ENCODE measurements around the gene RREB1. TPM values are rescaled to one million over a fixed set of nuclear protein-coding genes. Genes with fewer than 3 reads are reported as not detected.
A peak's percentile ranks its signal among the peaks of the same experiment; 100 is the strongest.

Gene RREB1
- polyA plus RNA-seq, 2 donors = 13.0 to 19.7 TPM

DNA sequence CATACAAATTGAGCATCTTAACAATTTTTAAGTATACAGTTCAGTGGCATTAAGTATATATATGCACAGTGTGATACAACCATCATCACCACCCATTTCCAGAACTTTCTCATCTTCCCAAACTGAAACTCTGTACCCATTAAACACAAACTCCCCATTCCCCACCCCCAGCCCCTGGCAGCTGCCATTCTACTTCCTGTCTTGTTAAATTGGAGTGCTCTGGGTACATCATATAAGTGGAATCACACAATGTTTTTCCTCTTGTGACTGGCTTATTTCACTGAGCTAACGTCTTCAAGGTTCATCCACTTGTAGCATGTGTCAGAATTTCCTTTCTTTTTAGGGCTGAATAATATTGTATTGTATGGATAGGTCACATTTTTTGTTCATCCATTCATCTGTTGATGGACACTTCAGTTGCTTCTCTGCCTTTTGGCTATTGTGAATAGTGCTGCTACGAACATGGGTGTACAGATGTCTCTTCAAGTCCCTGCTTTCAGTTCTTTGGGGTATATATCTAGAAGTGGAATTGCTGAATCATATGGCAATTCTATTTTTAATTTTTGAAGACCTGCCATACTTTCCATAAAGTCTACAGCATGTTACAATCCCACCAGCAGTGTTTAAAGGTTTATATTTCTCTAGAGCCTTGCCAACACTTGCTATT, 19.6 kb upstream of the RREB1 start:
- Histone ChIP-seq H3K36me3 (ENCODE audit: control insufficient read depth in 2 of 2, insufficient read depth in 2 of 2, low read length in 1 of 2) (no peaks in the 10 kb centered on the region), H3K27me3 (ENCODE audit: control insufficient read depth in 1 of 2, insufficient read depth in 2 of 2, low read length in 2 of 2) (no peaks in the 10 kb centered on the region), H3K4me3 (ENCODE audit: low read depth in 1 of 2, low read length in 2 of 2) (no peak overlapping the region), H3K4me1 (ENCODE audit: control insufficient read depth in 2 of 2, insufficient read depth in 2 of 2, low read length in 1 of 2) (no peaks in the 10 kb centered on the region), H3K27ac (ENCODE audit: low read depth in 2 of 2, low read length in 1 of 2) (no peak overlapping the region), H3K9me3 (ENCODE audit: control insufficient read depth in 2 of 2, insufficient read depth in 1 of 2, low read depth in 1 of 2, low read length in 1 of 2) (no peaks in the 10 kb centered on the region)
- WGBS, 2 donors = 75% methylated on average over 2 of the region's 2 CpGs

GRCh38 chr6:7098993-7099392, 8.8 kb upstream of the RREB1 start:
- no peaks in the 10 kb centered on the region for H3K27me3 ChIP-seq (ENCODE audit: control insufficient read depth in 1 of 2, insufficient read depth in 2 of 2, low read length in 2 of 2)
- no peak overlapping the region for H3K4me3 ChIP-seq (ENCODE audit: low read depth in 1 of 2, low read length in 2 of 2)
- H3K4me1 ChIP-seq (ENCODE audit: control insufficient read depth in 2 of 2, insufficient read depth in 2 of 2, low read length in 1 of 2) = no peaks in the 10 kb centered on the region
- WGBS, 2 donors = 78 to 93% methylated on average over 2 of the region's 2 CpGs
- no peaks in the 10 kb centered on the region for H3K36me3 ChIP-seq (ENCODE audit: control insufficient read depth in 2 of 2, insufficient read depth in 2 of 2, low read length in 1 of 2)
- no peaks in the 10 kb centered on the region for H3K9me3 ChIP-seq (ENCODE audit: control insufficient read depth in 2 of 2, insufficient read depth in 1 of 2, low read depth in 1 of 2, low read length in 1 of 2)
- no peak overlapping the region for H3K27ac ChIP-seq (ENCODE audit: low read depth in 2 of 2, low read length in 1 of 2)

GRCh38 chr6:7100072-7100752, 7.5 kb upstream of the RREB1 start:
- no peaks in the 10 kb centered on the region for H3K27me3 ChIP-seq (ENCODE audit: control insufficient read depth in 1 of 2, insufficient read depth in 2 of 2, low read length in 2 of 2)
- no peaks in the 10 kb centered on the region for H3K9me3 ChIP-seq (ENCODE audit: control insufficient read depth in 2 of 2, insufficient read depth in 1 of 2, low read depth in 1 of 2, low read length in 1 of 2)
- H3K27ac ChIP-seq (ENCODE audit: low read depth in 2 of 2, low read length in 1 of 2) = no peak overlapping the region
- H3K4me1 ChIP-seq (ENCODE audit: control insufficient read depth in 2 of 2, insufficient read depth in 2 of 2, low read length in 1 of 2) = no peaks in the 10 kb centered on the region
- no peaks in the 10 kb centered on the region for H3K36me3 ChIP-seq (ENCODE audit: control insufficient read depth in 2 of 2, insufficient read depth in 2 of 2, low read length in 1 of 2)
- WGBS, 2 donors = 75 to 81% methylated on average over 3 of the region's 3 CpGs
- no peak overlapping the region for H3K4me3 ChIP-seq (ENCODE audit: low read depth in 1 of 2, low read length in 2 of 2)

- H3K36me3 ChIP-seq (ENCODE audit: control insufficient read depth in 2 of 2, insufficient read depth in 2 of 2, low read length in 1 of 2) = no peaks in the 10 kb centered on the region
- no peak overlapping the region for H3K4me3 ChIP-seq (ENCODE audit: low read depth in 1 of 2, low read length in 2 of 2)
- no peaks in the 10 kb centered on the region for H3K4me1 ChIP-seq (ENCODE audit: control insufficient read depth in 2 of 2, insufficient read depth in 2 of 2, low read length in 1 of 2)
- no peaks in the 10 kb centered on the region for H3K9me3 ChIP-seq (ENCODE audit: control insufficient read depth in 2 of 2, insufficient read depth in 1 of 2, low read depth in 1 of 2, low read length in 1 of 2)
- no peak overlapping the region for H3K27ac ChIP-seq (ENCODE audit: low read depth in 2 of 2, low read length in 1 of 2)
- no peaks in the 10 kb centered on the region for H3K27me3 ChIP-seq (ENCODE audit: control insufficient read depth in 1 of 2, insufficient read depth in 2 of 2, low read length in 2 of 2)
- 84 to 85% methylated on average over 10 of the region's 10 CpGs for WGBS, 2 donors
These were observed 7.0 kb upstream of the RREB1 start for GRCh38 chr6:7100753-7101081.

DNA sequence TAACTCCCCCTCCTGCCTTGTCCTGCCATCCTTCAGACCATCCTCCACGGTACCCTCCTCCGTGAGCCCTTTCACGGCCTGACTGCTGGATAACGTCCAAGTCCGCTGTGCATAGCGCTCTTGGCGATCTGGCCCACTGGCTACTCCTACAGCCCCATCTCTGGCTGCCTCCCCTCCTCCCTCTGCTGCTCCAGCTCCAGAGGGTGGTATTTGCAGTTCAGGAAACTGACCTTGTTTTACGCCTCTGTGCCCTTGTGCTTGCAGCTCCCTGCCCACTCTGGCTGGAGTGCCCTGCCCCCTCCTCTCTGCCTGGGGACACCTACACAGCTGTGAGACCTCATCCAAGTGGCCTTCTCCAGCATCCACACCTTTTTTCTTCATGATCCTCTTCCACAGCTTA, 6.5 kb upstream of the RREB1 start:
- Histone ChIP-seq H3K4me1 (ENCODE audit: control insufficient read depth in 2 of 2, insufficient read depth in 2 of 2, low read length in 1 of 2) (no peaks in the 10 kb centered on the region), H3K27ac (ENCODE audit: low read depth in 2 of 2, low read length in 1 of 2) (no peak overlapping the region), H3K27me3 (ENCODE audit: control insufficient read depth in 1 of 2, insufficient read depth in 2 of 2, low read length in 2 of 2) (no peaks in the 10 kb centered on the region), H3K36me3 (ENCODE audit: control insufficient read depth in 2 of 2, insufficient read depth in 2 of 2, low read length in 1 of 2) (no peaks in the 10 kb centered on the region), H3K4me3 (ENCODE audit: low read depth in 1 of 2, low read length in 2 of 2) (no peak overlapping the region), H3K9me3 (ENCODE audit: control insufficient read depth in 2 of 2, insufficient read depth in 1 of 2, low read depth in 1 of 2, low read length in 1 of 2) (no peaks in the 10 kb centered on the region)
- WGBS, 2 donors = 90% methylated on average over 8 of the region's 8 CpGs

GRCh38 chr6:7104752-7105151, 3.0 kb upstream of the RREB1 start:
- no peaks in the 10 kb centered on the region for H3K27me3 ChIP-seq (ENCODE audit: control insufficient read depth in 1 of 2, insufficient read depth in 2 of 2, low read length in 2 of 2)
- no peaks in the 10 kb centered on the region for H3K9me3 ChIP-seq (ENCODE audit: control insufficient read depth in 2 of 2, insufficient read depth in 1 of 2, low read depth in 1 of 2, low read length in 1 of 2)
- 95% methylated on average over 3 of the region's 3 CpGs for WGBS, 2 donors
- no peaks in the 10 kb centered on the region for H3K36me3 ChIP-seq (ENCODE audit: control insufficient read depth in 2 of 2, insufficient read depth in 2 of 2, low read length in 1 of 2)
- no peak overlapping the region for H3K27ac ChIP-seq (ENCODE audit: low read depth in 2 of 2, low read length in 1 of 2)
- H3K4me1 ChIP-seq (ENCODE audit: control insufficient read depth in 2 of 2, insufficient read depth in 2 of 2, low read length in 1 of 2) = peaks cover 0 to 2% of the 10 kb centered on the region in 2 donors
- H3K4me3 ChIP-seq (ENCODE audit: low read depth in 1 of 2, low read length in 2 of 2) = no peak overlapping the region

DNA sequence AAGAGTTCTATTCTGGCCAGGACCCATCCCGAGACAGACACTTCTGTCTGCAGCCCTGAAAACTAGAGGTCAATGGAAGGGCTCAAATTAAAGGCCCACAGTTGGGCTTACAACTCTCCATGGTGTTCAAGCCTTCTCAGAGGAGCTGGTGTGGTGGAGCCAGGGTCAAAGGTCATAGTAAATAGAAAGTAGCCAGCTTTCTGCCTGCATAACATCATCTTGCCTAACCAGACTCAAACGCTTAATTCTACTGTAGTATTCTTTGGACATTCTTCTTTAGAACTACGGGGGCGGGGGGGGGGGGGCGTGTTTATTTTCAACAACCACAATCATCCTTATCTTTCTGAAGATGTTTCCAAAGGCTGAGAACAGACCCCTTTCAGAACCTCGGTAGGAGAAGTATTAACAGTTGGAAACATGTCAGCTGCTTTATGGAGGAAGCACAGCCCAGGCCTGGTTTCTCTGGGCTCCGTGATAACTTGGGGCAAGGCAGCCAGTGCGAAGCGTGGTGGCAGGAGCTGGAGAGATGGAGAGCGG, 1.5 kb upstream of the RREB1 start:
- WGBS, 2 donors = 41 to 60% methylated on average over 10 of the region's 10 CpGs
- Histone ChIP-seq H3K36me3 (ENCODE audit: control insufficient read depth in 2 of 2, insufficient read depth in 2 of 2, low read length in 1 of 2) (no peaks in the 10 kb centered on the region), H3K9me3 (ENCODE audit: control insufficient read depth in 2 of 2, insufficient read depth in 1 of 2, low read depth in 1 of 2, low read length in 1 of 2) (no peaks in the 10 kb centered on the region), H3K4me1 (ENCODE audit: control insufficient read depth in 2 of 2, insufficient read depth in 2 of 2, low read length in 1 of 2) (peaks cover 0 to 2% of the 10 kb centered on the region in 2 donors), H3K27ac (ENCODE audit: low read depth in 2 of 2, low read length in 1 of 2) (peak overlapping the region; percentile 96 to 98), H3K4me3 (ENCODE audit: low read depth in 1 of 2, low read length in 2 of 2) (peak overlapping the region in 1 of 2 donors; percentile 72), H3K27me3 (ENCODE audit: control insufficient read depth in 1 of 2, insufficient read depth in 2 of 2, low read length in 2 of 2) (no peaks in the 10 kb centered on the region)

- Histone ChIP-seq H3K4me1 (ENCODE audit: control insufficient read depth in 2 of 2, insufficient read depth in 2 of 2, low read length in 1 of 2) (peaks cover 0 to 2% of the 10 kb centered on the region in 2 donors), H3K36me3 (ENCODE audit: control insufficient read depth in 2 of 2, insufficient read depth in 2 of 2, low read length in 1 of 2) (no peaks in the 10 kb centered on the region), H3K27ac (ENCODE audit: low read depth in 2 of 2, low read length in 1 of 2) (peak overlapping the region; percentile 96 to 98), H3K4me3 (ENCODE audit: low read depth in 1 of 2, low read length in 2 of 2) (peak overlapping the region; percentile 72 to 95), H3K27me3 (ENCODE audit: control insufficient read depth in 1 of 2, insufficient read depth in 2 of 2, low read length in 2 of 2) (no peaks in the 10 kb centered on the region), H3K9me3 (ENCODE audit: control insufficient read depth in 2 of 2, insufficient read depth in 1 of 2, low read depth in 1 of 2, low read length in 1 of 2) (no peaks in the 10 kb centered on the region)
- 2 to 5% methylated on average over 54 to 66 of the region's 66 CpGs for WGBS, 2 donors
These were observed 796 bp upstream of the RREB1 start for GRCh38 chr6:7106752-7107577.

GRCh38 chr6:7108196-7108963, 619 bp downstream of the RREB1 start:
- Histone ChIP-seq H3K4me3 (ENCODE audit: low read depth in 1 of 2, low read length in 2 of 2) (peak overlapping the region; percentile 72 to 95), H3K36me3 (ENCODE audit: control insufficient read depth in 2 of 2, insufficient read depth in 2 of 2, low read length in 1 of 2) (no peaks in the 10 kb centered on the region), H3K9me3 (ENCODE audit: control insufficient read depth in 2 of 2, insufficient read depth in 1 of 2, low read depth in 1 of 2, low read length in 1 of 2) (no peaks in the 10 kb centered on the region), H3K4me1 (ENCODE audit: control insufficient read depth in 2 of 2, insufficient read depth in 2 of 2, low read length in 1 of 2) (peaks cover 0 to 2% of the 10 kb centered on the region in 2 donors), H3K27me3 (ENCODE audit: control insufficient read depth in 1 of 2, insufficient read depth in 2 of 2, low read length in 2 of 2) (no peaks in the 10 kb centered on the region), H3K27ac (ENCODE audit: low read depth in 2 of 2, low read length in 1 of 2) (peak overlapping the region; percentile 96 to 98)
- WGBS, 2 donors = 1% methylated on average over 78 to 94 of the region's 94 CpGs

All from esophagus (tissue), 2 donors.